ENCODE data around the gene ARHGEF3.

ARHGEF3 gene

GRCh38 chr3:56819016-56819809, 17.5 kb upstream of the ARHGEF3 start:
- DNase-seq: no peak

GRCh38 chr3:56818156-56818985, 16.6 kb upstream of the ARHGEF3 start:
- no peak for DNase-seq

GRCh38 chr3:56817646-56818045, 15.9 kb upstream of the ARHGEF3 start:
- no peak for DNase-seq

- DNase-seq: no peak
These were observed 14.3 kb upstream of the ARHGEF3 start for GRCh38 chr3:56816061-56816460.

- DNase-seq: no peak
These were observed 13.8 kb upstream of the ARHGEF3 start for GRCh38 chr3:56815589-56815988.

- DNase-seq: no peak
These were observed 11.9 kb upstream of the ARHGEF3 start for GRCh38 chr3:56813653-56813960.

- DNase-seq: no peak
These were observed 11.3 kb upstream of the ARHGEF3 start for GRCh38 chr3:56812754-56813652.

GRCh38 chr3:56811546-56812202, 9.9 kb upstream of the ARHGEF3 start:
- no peak for DNase-seq

GRCh38 chr3:56810577-56811545, 9.1 kb upstream of the ARHGEF3 start:
- DNase-seq: no peak

- DNase-seq: no peak
These were observed 4.7 kb upstream of the ARHGEF3 start for GRCh38 chr3:56806407-56806806.

- DNase-seq: no peak
These were observed 1.0 kb upstream of the ARHGEF3 start for GRCh38 chr3:56802790-56803189.

- DNase-seq: no peak
These were observed 613 bp upstream of the ARHGEF3 start for GRCh38 chr3:56802378-56802745.

GRCh38 chr3:56800832-56801661, 702 bp downstream of the ARHGEF3 start:
- no peak for DNase-seq

GRCh38 chr3:56800130-56800831, 1.5 kb downstream of the ARHGEF3 start:
- peak; percentile 65 for DNase-seq

GRCh38 chr3:56799251-56799882, 2.4 kb downstream of the ARHGEF3 start:
- no peak for DNase-seq

GRCh38 chr3:56796996-56797395, 4.8 kb downstream of the ARHGEF3 start:
- DNase-seq: no peak

- peak; percentile 14 for DNase-seq
These were observed 5.5 kb downstream of the ARHGEF3 start for GRCh38 chr3:56796202-56796601.

GRCh38 chr3:56795829-56796185, 5.9 kb downstream of the ARHGEF3 start:
- no peak for DNase-seq

- no peak for DNase-seq
These were observed 6.5 kb downstream of the ARHGEF3 start for GRCh38 chr3:56795097-56795828.

Measured in effector CD4-positive, alpha-beta T cell (primary cell).